ENCODE data around the gene CCDC57.

The CCDC57 gene

GRCh38 chr17:82056729-82057621 is 155.7 kb downstream of the CCDC57 start:
- no peak for DNase-seq

- no peak for DNase-seq
These were observed 156.5 kb downstream of the CCDC57 start for GRCh38 chr17:82055965-82056728.

DNA sequence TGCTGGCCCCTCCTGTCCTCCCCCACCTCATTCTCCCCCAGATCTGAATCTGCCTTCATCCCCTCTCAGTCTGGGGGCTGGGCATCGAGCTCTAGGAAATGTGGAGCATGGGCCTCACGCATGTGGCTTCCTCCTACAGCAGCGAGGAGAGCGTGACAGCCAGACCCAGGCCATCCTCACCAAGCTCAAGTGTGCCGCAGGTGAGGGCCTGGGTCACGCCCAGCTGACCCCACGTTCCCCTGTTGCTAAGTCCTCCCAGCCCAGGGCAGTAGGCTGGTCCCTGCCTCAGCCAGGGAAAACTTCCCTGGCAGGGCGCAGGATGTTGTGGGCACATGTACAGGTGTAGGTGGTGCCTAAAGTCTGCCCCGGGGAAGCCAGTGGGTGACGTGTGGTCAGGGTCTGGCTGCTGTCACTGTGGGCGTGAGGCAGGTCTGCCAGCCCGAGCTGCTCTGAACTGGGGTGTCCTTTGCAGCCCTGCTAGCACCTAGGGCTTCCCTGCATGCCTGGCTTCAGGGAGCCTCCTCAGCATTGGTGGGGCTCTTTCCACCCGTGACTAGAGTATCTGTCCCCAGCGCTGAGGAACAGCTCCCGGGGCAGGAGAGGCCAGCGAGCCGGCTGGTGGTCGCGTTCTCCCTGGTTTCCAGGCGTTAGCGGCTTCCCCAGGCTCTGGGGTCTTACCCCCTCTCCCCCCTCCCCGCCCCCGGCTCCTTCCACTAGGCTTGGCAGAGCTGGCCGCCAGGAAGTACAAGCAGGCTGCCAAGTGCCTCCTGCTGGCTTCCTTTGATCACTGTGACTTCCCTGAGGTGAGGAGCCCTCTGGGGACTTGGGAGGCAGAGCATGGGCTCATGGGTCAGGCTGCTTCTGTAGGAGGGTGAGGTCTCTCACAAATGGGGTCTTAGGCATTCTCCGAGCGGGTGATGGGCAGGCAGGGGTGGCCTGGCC is 157.3 kb downstream of the CCDC57 start:
- DNase-seq, result no peak

DNA sequence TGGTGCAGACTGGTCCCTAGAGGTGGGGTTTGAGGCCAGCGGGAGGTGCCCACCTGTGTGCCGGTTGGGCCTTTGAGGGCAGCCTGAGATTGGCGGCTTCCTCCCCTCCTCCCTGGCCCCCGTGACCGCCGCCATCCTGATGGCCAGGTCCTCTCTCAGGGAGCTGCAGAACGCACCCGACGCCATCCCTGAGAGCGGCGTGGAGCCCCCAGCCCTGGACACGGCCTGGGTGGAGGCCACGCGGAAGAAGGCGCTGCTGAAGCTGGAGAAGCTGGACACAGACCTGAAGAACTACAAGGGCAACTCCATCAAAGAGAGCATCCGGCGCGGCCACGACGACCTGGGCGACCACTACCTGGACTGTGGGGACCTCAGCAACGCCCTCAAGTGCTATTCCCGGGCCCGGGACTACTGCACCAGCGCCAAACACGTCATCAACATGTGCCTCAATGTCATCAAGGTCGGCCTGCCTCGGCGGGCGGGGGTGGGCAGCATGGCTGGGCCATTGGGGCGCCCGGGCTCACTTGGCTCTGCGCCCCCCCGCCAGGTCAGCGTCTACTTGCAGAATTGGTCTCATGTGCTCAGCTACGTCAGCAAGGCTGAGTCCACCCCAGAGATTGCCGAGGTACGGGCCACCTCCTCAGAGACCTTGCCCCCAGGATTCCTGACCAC is 158.2 kb downstream of the CCDC57 start:
- DNase-seq, result no peak

- no peak for DNase-seq
These were observed 158.9 kb downstream of the CCDC57 start for GRCh38 chr17:82053556-82054263.

GRCh38 chr17:82053130-82053529 is 159.5 kb downstream of the CCDC57 start:
- DNase-seq, result no peak

DNA sequence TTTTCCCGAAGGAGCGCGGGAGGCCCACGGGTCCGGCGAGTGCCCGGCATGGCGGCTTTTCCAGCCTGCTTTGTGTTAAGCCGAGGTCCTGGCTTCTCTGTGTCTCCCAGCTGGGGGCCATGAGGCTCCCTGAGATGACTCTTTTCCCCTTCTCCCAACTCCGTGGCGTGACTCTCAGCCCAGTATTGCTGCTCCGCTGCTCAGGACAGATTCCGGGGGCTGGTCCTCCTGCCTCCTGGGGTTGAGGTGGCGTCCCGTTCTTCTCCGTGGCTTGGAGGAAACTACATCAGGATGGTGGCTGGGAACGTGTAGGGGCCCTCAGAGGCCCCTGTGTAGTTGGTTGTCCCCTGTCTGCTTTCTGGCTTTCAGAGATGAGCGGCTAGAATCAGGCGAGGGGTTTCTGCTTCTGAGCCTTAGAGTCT is 160.0 kb downstream of the CCDC57 start:
- no peak for DNase-seq

- DNase-seq, result peak; percentile 78 to 88
These were observed 160.6 kb downstream of the CCDC57 start, which contains the start of the genes GPS1 and RFNG for GRCh38 chr17:82051776-82052637. Gene GPS1, plus strand, starts transcription at chr17:82051898. Its CDS starts 34 bp downstream, at chr17:82051932. Gene RFNG, minus strand, starts transcription at chr17:82051811. Its CDS starts 45 bp downstream, at chr17:82051766.

All from stimulated activated CD4-positive, alpha-beta T cell treated with anti-CD3 and anti-CD28 coated beads, Interleukin-4, amount 100 ng/mL, for 4 hours (primary cell).